ENCODE results near the gene AGR3.
A peak's percentile ranks its signal among the peaks of the same experiment; 100 is the strongest.

The AGR3 gene

DNA sequence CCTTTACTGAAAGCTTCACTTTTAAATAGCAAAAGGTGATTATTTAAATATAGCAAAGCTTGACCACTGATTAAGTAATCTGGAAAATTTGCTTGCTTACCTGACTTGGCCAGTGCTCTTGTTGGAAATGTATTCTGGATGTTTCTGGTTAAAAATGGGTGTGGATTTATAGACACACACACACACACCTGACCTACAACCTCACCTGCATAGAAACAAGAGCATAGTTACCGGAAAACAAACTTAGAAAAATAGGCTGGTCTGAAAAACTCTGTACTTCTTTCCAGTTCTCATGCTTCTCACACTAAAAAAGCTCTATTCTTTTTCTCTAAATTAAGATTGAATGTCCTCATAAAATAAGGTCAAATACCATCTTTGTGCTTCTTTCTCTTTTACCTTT is at the start of gene AGR3:
AGR3 (minus strand) TSS at position 140 of the 400 bp plus-strand sequence. CDS start 3,365 bp downstream, outside the sequence.
- Histone ChIP-seq H3K4me3 (ENCODE audit: insufficient read depth, low read length, poor library complexity, severe bottlenecking) (no peak within 1 kb of the TSS), H3K9me3 (ENCODE audit: insufficient read depth, low read length) (no peaks in the 10 kb centered on the region), H2AFZ (ENCODE audit: low read depth, low read length, severe bottlenecking) (no peak within 1 kb of the TSS), H3K4me2 (ENCODE audit: low read depth, low read length, poor library complexity, severe bottlenecking) (no peak within 1 kb of the TSS), H3K79me2 (ENCODE audit: insufficient read depth, low read length) (no peaks in the 10 kb centered on the region), H3F3A (ENCODE audit: insufficient read depth) (no peaks in the 10 kb centered on the region), H3K9ac (ENCODE audit: low read length) (no peak within 1 kb of the TSS), H3K27me3 (ENCODE audit: low read length) (no peaks in the 10 kb centered on the region), H3K9me2 (replicated peaks; ENCODE audit: insufficient read depth, low read length) (no peaks in the 10 kb centered on the region), H3K27ac (ENCODE audit: low read depth, low read length) (no peak within 1 kb of the TSS), H3K36me3 (ENCODE audit: low read length) (no peaks in the 10 kb centered on the region), H4K20me1 (ENCODE audit: low read depth, low read length) (no peaks in the 10 kb centered on the region)
- TF ChIP-seq EZH2phosphoT487 (conservative IDR thresholded peaks at IDR 0.05; ENCODE audit: low read length): no peak
- TF ChIP-seq, protein P1, sequence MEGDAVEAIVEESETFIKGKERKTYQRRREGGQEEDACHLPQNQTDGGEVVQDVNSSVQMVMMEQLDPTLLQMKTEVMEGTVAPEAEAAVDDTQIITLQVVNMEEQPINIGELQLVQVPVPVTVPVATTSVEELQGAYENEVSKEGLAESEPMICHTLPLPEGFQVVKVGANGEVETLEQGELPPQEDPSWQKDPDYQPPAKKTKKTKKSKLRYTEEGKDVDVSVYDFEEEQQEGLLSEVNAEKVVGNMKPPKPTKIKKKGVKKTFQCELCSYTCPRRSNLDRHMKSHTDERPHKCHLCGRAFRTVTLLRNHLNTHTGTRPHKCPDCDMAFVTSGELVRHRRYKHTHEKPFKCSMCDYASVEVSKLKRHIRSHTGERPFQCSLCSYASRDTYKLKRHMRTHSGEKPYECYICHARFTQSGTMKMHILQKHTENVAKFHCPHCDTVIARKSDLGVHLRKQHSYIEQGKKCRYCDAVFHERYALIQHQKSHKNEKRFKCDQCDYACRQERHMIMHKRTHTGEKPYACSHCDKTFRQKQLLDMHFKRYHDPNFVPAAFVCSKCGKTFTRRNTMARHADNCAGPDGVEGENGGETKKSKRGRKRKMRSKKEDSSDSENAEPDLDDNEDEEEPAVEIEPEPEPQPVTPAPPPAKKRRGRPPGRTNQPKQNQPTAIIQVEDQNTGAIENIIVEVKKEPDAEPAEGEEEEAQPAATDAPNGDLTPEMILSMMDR (IDR thresholded peaks at IDR 0.05; ENCODE audit: insufficient read depth, low read length, poor library complexity, severe bottlenecking): no peak

DNA sequence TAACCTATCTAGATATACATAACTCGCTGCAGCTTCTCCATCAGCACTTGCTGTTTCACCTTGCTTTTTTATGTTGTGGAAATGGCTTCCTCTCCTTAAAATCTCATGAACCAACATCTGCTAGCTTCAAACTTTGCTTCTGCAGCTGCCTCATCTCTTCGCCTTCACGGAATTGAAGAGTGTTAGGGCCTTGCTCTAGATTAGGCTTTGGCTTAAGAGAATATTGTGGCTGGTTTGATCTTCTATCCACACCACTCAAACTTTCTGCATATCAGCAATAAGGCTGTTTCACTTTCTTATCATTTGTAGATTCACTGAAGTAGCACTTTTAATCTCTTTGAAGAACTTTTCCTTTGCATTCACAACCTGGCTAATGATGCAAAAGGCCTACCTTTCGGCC is 49.2 kb upstream of the AGR3 start:
- H3K9ac ChIP-seq (ENCODE audit: low read length): no peak overlapping the region
- H2AFZ ChIP-seq (ENCODE audit: low read depth, low read length, severe bottlenecking): no peak overlapping the region
- no peaks in the 10 kb centered on the region for H3K79me2 ChIP-seq (ENCODE audit: insufficient read depth, low read length)
- no peak overlapping the region for H3K4me3 ChIP-seq (ENCODE audit: insufficient read depth, low read length, poor library complexity, severe bottlenecking)
- H3K36me3 ChIP-seq (ENCODE audit: low read length): no peaks in the 10 kb centered on the region
- H3K9me3 ChIP-seq (ENCODE audit: insufficient read depth, low read length): no peaks in the 10 kb centered on the region
- H3K27ac ChIP-seq (ENCODE audit: low read depth, low read length): no peak overlapping the region
- TF ChIP-seq, protein P1 (IDR thresholded peaks at IDR 0.05; ENCODE audit: insufficient read depth, low read length, poor library complexity, severe bottlenecking): no peak
- H3K4me2 ChIP-seq (ENCODE audit: low read depth, low read length, poor library complexity, severe bottlenecking): no peak overlapping the region
- no peaks in the 10 kb centered on the region for H3F3A ChIP-seq (ENCODE audit: insufficient read depth)
- no peaks in the 10 kb centered on the region for H3K27me3 ChIP-seq (ENCODE audit: low read length)
- no peaks in the 10 kb centered on the region for H3K9me2 ChIP-seq (replicated peaks; ENCODE audit: insufficient read depth, low read length)
- no peaks in the 10 kb centered on the region for H4K20me1 ChIP-seq (ENCODE audit: low read depth, low read length)

DNA sequence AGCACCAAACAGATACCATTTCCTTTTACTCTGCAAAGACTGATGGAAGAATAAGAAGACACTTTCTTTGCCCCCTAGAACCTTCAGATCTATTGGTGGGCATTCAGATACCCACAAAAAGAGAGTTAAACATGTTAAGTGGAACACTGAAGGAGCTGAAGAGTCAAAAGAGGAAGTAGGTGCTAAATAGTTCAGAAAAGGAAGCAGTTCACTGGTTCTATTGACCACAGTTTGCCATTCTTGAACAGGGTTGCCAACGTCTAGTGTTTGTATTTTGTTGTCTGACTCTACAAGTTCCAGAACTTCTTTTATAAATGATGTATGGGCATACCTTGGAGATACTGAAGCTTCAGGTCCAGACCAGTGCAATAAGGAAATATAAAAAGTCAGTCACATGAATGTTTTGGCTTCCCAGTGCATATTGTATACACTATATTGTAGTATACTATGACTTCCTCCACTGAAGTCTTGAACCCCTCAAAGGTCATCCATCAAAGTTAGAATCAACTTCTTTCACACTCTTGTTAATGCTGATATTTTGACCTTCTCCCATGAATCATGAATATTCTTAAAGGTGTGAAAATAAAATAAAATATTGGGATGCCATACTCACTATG is 47.5 kb upstream of the AGR3 start:
- Histone ChIP-seq H3K36me3 (ENCODE audit: low read length) (no peaks in the 10 kb centered on the region), H2AFZ (ENCODE audit: low read depth, low read length, severe bottlenecking) (no peak overlapping the region), H3K27me3 (ENCODE audit: low read length) (no peaks in the 10 kb centered on the region), H4K20me1 (ENCODE audit: low read depth, low read length) (no peaks in the 10 kb centered on the region), H3K27ac (ENCODE audit: low read depth, low read length) (no peak overlapping the region), H3K4me2 (ENCODE audit: low read depth, low read length, poor library complexity, severe bottlenecking) (peak overlapping the region; percentile 20), H3K79me2 (ENCODE audit: insufficient read depth, low read length) (no peaks in the 10 kb centered on the region), H3K9ac (ENCODE audit: low read length) (no peak overlapping the region), H3K4me3 (ENCODE audit: insufficient read depth, low read length, poor library complexity, severe bottlenecking) (no peak overlapping the region), H3F3A (ENCODE audit: insufficient read depth) (no peaks in the 10 kb centered on the region), H3K9me3 (ENCODE audit: insufficient read depth, low read length) (no peaks in the 10 kb centered on the region), H3K9me2 (replicated peaks; ENCODE audit: insufficient read depth, low read length) (no peaks in the 10 kb centered on the region)
- TF ChIP-seq, protein P1 (IDR thresholded peaks at IDR 0.05; ENCODE audit: insufficient read depth, low read length, poor library complexity, severe bottlenecking): no peak
- TF ChIP-seq EZH2phosphoT487 (conservative IDR thresholded peaks at IDR 0.05; ENCODE audit: low read length): no peak

Data from SU-DHL-6 (cell line).